Parathyroid adenoma (tissue), 2 donors: ENCODE data around the gene ALDH1A2.

Source experiments
- H2AFZ ChIP-seq: fragments of 300-600 bp; sonication (generic); one replicate; pipeline ENCODE4 v1.7.0; 2017; ENCODE audit warnings: antibody characterized with exemption, mild to moderate bottlenecking
- H3K27ac ChIP-seq: fragments of 300-600 bp; sonication (generic); one replicate; pipeline ENCODE4 v1.7.0; 2017
- H3K27me3 ChIP-seq: fragments of 300-600 bp; sonication (generic); one replicate; pipeline ENCODE4 v1.7.0; 2017; ENCODE audit warnings: low read length; ENCODE audit not compliant: control insufficient read depth, insufficient read depth
- H3K36me3 ChIP-seq: fragments of 300-600 bp; sonication (generic); one replicate; pipeline ENCODE4 v1.7.0; 2017; ENCODE audit warnings: low read length; ENCODE audit not compliant: control insufficient read depth, insufficient read depth
- H3K4me1 ChIP-seq: fragments of 300-600 bp; sonication (generic); one replicate; pipeline ENCODE4 v1.7.0; 2017; ENCODE audit warnings: control low read depth
- H3K4me2 ChIP-seq: fragments of 300-600 bp; sonication (generic); one replicate; pipeline ENCODE4 v1.7.0; 2017; ENCODE audit warnings: low read length
- H3K4me3 ChIP-seq: fragments of 300-600 bp; sonication (generic); one replicate; pipeline ENCODE4 v1.7.0; 2017; ENCODE audit warnings: low read depth, low read length
- H3K79me2 ChIP-seq: fragments of 300-600 bp; sonication (generic); one replicate; pipeline ENCODE4 v1.7.0; 2017; ENCODE audit warnings: control low read depth
- H3K9ac ChIP-seq: fragments of 300-600 bp; sonication (generic); one replicate; pipeline ENCODE4 v1.7.0; 2017; ENCODE audit warnings: mild to moderate bottlenecking
- H3K9me3 ChIP-seq: fragments of 300-600 bp; sonication (generic); one replicate; pipeline ENCODE4 v1.7.0; 2017; ENCODE audit warnings: low read length; ENCODE audit not compliant: control insufficient read depth
- TF ChIP-seq, protein P1 (sequence below): fragments of 300-600 bp; sonication (generic); IDR thresholded peaks from one replicate; pipeline ENCODE4 v1.7.0; 2017; ENCODE audit warnings: antibody characterized with exemption, mild to moderate bottlenecking
- donor health status: primary hyperparathyroidism.

ALDH1A2 gene

DNA sequence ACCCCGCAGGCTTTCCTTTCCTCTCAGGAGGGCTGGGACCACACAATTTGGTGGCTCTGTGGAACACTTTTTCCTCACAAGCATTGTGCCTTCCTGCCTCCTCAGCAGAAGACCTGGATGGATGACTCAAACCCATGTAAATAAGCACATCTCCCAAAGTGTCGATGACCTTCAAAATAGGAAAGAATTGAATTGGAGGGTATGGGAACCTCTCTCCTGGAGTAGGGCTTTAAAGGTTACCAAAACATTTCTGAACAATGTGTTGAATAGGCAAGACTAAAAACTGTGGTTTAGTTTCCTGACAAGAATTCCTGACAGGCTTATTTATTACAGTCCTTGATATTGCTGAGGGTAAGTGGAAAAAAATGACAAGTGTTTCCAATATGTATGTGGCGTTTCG is 118.2 kb downstream of the ALDH1A2 start:
- Histone ChIP-seq H2AFZ (no peak overlapping the region), H3K27ac (no peak overlapping the region), H3K27me3 (no peaks in the 10 kb centered on the region), H3K9ac (no peak overlapping the region), H3K4me1 (no peaks in the 10 kb centered on the region), H3K36me3 (no peaks in the 10 kb centered on the region), H3K4me2 (no peak overlapping the region), H3K9me3 (no peaks in the 10 kb centered on the region), H3K79me2 (no peaks in the 10 kb centered on the region), H3K4me3 (no peak overlapping the region)
- TF ChIP-seq, protein P1, sequence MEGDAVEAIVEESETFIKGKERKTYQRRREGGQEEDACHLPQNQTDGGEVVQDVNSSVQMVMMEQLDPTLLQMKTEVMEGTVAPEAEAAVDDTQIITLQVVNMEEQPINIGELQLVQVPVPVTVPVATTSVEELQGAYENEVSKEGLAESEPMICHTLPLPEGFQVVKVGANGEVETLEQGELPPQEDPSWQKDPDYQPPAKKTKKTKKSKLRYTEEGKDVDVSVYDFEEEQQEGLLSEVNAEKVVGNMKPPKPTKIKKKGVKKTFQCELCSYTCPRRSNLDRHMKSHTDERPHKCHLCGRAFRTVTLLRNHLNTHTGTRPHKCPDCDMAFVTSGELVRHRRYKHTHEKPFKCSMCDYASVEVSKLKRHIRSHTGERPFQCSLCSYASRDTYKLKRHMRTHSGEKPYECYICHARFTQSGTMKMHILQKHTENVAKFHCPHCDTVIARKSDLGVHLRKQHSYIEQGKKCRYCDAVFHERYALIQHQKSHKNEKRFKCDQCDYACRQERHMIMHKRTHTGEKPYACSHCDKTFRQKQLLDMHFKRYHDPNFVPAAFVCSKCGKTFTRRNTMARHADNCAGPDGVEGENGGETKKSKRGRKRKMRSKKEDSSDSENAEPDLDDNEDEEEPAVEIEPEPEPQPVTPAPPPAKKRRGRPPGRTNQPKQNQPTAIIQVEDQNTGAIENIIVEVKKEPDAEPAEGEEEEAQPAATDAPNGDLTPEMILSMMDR, result no peak

DNA sequence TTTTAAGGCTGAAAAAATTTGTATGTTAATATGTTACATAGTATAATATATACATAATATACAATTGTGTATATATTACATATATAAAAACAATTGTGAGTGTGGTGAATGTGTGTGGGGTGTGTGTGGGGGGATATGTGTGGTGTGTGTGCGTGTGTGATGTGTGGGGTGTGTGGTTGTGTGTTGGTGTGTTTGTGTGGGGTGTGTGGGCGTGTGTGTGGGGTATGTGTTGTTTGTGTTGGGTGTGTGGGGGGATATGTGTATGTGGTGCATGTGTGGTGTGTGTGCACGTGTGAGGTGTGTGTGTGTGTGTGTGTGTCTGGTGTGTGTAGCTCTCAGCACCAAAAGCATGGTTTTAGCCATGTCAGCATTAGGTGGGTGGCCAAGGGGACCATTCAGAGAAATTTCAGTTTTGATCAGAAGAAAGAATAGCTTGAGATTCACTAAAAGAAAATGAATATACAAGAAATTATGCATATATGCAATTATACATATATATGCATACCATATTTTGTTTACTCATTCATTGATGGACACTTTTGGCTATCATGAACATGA is 118.9 kb downstream of the ALDH1A2 start:
- Histone ChIP-seq H3K9ac (no peak overlapping the region), H3K79me2 (no peaks in the 10 kb centered on the region), H3K4me3 (no peak overlapping the region), H3K9me3 (no peaks in the 10 kb centered on the region), H3K36me3 (no peaks in the 10 kb centered on the region), H3K27ac (no peak overlapping the region), H3K27me3 (no peaks in the 10 kb centered on the region), H2AFZ (no peak overlapping the region), H3K4me1 (no peaks in the 10 kb centered on the region), H3K4me2 (no peak overlapping the region)
- TF ChIP-seq, protein P1, result no peak

DNA sequence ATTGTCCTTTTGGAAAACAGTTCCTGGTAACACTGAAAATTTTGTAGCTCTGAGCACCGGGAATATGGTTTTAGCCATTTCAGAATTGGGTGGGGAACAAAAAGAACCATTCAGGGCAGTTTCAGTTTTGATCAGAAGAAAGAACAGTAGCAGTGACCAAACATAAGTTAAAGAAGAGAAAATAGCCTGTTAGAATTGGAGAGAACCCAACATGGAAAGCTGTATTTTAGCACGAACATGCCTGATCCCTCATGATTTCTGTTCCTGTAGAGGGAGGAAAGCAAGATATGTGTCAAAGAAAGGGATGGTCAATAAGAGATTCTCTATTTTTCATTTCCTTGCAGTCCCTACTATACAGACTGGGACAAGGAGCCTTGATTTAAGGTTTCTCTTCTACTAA is 119.9 kb downstream of the ALDH1A2 start:
- Histone ChIP-seq H3K4me3 (no peak overlapping the region), H2AFZ (no peak overlapping the region), H3K9me3 (no peaks in the 10 kb centered on the region), H3K4me2 (no peak overlapping the region), H3K4me1 (no peaks in the 10 kb centered on the region), H3K9ac (no peak overlapping the region), H3K79me2 (no peaks in the 10 kb centered on the region), H3K27ac (no peak overlapping the region), H3K27me3 (no peaks in the 10 kb centered on the region), H3K36me3 (no peaks in the 10 kb centered on the region)
- TF ChIP-seq, protein P1, result no peak

DNA sequence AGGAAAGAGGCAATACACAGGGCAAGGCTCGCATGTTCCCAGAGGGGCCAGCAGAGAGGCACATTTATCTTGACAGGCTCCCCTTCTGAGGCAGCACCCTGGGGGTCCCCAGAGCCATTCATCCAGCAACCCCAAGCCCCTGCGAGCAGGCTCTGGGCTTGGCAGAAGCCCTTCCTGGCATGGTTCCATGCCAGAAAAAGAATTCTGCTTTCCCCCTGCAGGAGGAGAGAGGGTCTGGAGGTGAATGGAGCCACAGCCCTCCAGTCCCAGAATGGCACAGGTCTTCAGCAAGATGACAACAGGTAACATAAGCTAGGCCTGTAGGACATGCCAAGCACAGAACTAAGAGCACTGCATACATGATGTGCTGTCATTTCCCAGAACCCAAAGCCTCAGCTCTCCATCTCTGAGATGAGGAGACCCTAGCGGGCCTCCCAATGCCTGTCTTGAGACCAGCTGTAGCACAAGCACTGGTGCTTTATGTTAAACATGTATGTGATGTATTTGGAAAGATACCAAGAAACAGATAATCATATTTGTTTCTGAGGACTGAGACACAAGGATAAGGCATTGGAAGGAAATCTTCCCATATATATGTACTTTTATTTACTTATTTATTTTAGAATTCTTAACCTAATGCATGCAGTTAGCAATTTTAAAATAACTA is 121.6 kb downstream of the ALDH1A2 start:
- Histone ChIP-seq H3K4me1 (no peaks in the 10 kb centered on the region), H3K79me2 (no peaks in the 10 kb centered on the region), H3K4me3 (no peak overlapping the region), H3K9ac (no peak overlapping the region), H3K36me3 (no peaks in the 10 kb centered on the region), H3K4me2 (no peak overlapping the region), H3K27me3 (no peaks in the 10 kb centered on the region), H3K27ac (no peak overlapping the region), H3K9me3 (no peaks in the 10 kb centered on the region), H2AFZ (no peak overlapping the region)
- TF ChIP-seq, protein P1, result no peak

DNA sequence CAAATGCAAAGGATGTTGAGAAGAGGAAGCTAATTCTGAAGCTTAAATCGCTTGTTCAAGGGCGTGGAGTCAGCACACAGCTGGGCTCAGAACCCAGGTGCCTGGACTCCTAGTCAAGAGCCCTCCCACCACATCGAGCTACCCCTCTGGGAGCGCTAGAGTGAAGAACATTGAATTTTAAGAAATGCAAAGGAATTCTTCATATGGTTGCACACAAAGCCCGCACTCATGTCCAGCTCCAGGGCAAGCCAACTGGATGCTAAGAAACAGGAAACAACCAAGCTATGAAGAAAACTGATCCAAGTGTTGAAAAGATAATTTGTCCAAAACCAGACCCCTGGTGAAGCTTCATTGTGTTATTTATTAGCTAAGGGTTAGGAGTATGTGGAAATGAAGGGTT is 122.3 kb downstream of the ALDH1A2 start:
- H3K36me3 ChIP-seq, result no peaks in the 10 kb centered on the region
- no peak overlapping the region for H3K4me2 ChIP-seq
- no peaks in the 10 kb centered on the region for H3K9me3 ChIP-seq
- no peaks in the 10 kb centered on the region for H3K27me3 ChIP-seq
- no peaks in the 10 kb centered on the region for H3K4me1 ChIP-seq
- no peak overlapping the region for H3K4me3 ChIP-seq
- TF ChIP-seq, protein P1, result no peak
- H3K9ac ChIP-seq, result no peak overlapping the region
- no peaks in the 10 kb centered on the region for H3K79me2 ChIP-seq
- H2AFZ ChIP-seq, result no peak overlapping the region
- no peak overlapping the region for H3K27ac ChIP-seq
